ENCODE results near the gene ARHGEF19.
A peak's percentile ranks its signal among the peaks of the same experiment; 100 is the strongest.
"Not testable (repeated sequence)": the region's sequence is repeated elsewhere in the genome, so short reads cannot be mapped to it uniquely, and the experiment has no call there.

Gene ARHGEF19

DNA sequence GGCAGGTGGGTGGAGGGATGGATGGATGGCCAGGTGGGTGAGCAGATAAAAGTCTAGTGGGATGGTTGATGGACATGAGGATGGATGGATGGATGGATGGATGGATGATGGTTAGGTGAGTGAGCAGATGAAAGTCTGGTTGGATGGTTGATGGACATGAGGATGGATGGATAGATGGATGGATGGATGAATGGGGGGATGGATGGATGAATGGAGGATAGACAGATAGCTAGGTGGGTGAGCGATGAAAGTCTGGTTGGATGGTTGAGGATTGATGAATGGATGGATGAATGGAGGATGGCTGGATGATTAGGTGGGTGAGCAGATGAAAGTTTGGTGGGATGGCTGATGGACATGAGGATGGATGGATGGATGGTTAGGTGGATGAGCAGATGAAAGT, 9.0 kb upstream of the ARHGEF19 start:
- no peak for DNase-seq (ENCODE audit: low read depth)

DNA sequence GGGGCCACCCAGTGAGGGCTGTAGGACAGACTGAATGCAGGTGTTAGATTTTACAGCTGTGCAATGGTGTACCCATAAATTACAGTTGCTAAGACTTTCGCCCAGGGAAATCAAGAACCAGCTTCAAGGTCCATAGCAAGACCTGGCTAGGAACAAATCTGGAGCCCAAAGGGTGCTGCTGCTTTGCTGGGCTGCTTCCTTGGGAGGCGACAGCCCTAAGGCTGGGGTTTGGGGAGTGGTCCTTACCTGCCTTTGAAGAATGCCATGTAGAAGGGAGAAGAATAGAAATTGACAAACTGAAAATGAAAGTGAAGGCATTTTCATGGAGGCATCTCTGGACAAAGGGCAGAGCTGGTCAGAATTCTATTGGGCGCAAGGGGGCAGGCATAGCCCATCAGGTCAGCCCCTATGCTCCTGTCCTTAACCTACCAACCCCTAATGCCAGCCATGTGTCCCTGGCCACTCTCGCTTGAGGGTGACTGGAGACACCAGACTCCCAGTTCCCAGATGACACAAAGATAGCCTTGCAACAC, 7.6 kb upstream of the ARHGEF19 start:
- no peak for DNase-seq (ENCODE audit: low read depth)

GRCh38 chr1:16218674-16219071, 6.2 kb upstream of the ARHGEF19 start:
- DNase-seq (ENCODE audit: low read depth): no peak

GRCh38 chr1:16218014-16218673, 5.7 kb upstream of the ARHGEF19 start:
- no peak for DNase-seq (ENCODE audit: low read depth)

GRCh38 chr1:16217061-16217785, 4.8 kb upstream of the ARHGEF19 start:
- peak; percentile 90 for DNase-seq (ENCODE audit: low read depth)

- peak; percentile 45 for DNase-seq (ENCODE audit: low read depth)
Observed at GRCh38 chr1:16215882-16216753, 3.7 kb upstream of the ARHGEF19 start.

DNA sequence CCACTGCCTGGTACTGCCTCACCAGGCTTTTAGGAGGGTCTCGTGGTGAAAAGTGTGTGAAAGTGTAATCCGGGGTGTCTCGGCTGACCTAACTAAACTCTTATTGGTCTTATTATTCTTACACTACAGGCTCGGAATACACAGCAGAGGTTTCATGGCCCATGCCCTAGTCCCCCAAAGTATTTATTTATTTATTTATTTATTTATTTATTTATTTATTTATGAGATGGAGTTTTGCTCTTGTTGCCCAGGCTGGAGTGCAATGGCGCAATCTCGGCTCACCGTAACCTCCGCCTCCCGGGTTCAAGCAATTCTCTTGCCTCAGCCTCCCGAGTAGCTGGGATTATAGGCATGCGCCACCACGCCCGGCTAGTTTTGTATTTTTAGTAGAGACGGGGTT, 2.8 kb upstream of the ARHGEF19 start:
- DNase-seq (ENCODE audit: low read depth): not testable (repeated sequence)

- DNase-seq (ENCODE audit: low read depth): not testable (repeated sequence)
Observed at GRCh38 chr1:16213544-16213943, 1.1 kb upstream of the ARHGEF19 start.

- DNase-seq (ENCODE audit: low read depth): no peak
Observed at GRCh38 chr1:16213013-16213412, 561 bp upstream of the ARHGEF19 start.

- DNase-seq (ENCODE audit: low read depth): no peak
Observed at GRCh38 chr1:16211824-16212223, 628 bp downstream of the ARHGEF19 start.

- DNase-seq (ENCODE audit: low read depth): no peak
Observed at GRCh38 chr1:16210581-16210980, 1.9 kb downstream of the ARHGEF19 start.

- no peak for DNase-seq (ENCODE audit: low read depth)
Observed at GRCh38 chr1:16209847-16210407, 2.5 kb downstream of the ARHGEF19 start.

- DNase-seq (ENCODE audit: low read depth): no peak
Observed at GRCh38 chr1:16209132-16209846, 3.2 kb downstream of the ARHGEF19 start.

DNA sequence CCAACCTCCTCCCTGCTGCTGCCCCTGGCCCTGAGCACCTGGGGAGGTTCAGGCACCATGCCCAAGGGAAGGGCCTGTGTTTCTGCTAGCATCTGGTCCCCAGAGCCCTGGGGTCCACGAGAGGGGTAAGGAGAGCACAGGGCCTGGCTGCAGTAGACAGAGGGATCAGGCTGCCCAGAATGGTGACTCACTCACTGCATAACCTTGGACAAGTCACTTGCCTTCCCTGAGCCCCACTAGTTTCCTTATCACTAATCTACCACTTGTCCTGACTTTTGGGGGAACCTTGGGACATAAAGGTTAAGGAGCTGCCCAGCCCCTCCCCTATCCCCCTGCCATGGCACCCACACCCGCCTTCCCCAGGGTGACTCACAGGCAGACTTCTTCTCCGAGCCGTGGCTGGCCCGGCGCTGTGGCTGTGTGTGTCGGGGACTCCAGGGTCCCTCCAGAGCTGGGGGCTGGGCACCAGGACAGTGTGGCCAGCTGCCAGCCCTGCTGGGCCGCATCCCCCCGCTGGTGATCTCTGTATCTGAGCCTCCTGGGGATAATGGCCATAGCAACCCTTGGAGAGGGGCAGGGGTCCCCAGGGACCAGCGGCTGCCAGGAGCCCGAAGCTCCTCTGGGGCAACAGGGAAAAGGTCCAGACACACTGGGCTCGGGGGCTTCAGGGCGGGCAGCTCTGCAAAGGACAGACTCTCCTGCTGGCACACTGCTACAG, 4.0 kb downstream of the ARHGEF19 start:
- no peak for DNase-seq (ENCODE audit: low read depth)

DNA sequence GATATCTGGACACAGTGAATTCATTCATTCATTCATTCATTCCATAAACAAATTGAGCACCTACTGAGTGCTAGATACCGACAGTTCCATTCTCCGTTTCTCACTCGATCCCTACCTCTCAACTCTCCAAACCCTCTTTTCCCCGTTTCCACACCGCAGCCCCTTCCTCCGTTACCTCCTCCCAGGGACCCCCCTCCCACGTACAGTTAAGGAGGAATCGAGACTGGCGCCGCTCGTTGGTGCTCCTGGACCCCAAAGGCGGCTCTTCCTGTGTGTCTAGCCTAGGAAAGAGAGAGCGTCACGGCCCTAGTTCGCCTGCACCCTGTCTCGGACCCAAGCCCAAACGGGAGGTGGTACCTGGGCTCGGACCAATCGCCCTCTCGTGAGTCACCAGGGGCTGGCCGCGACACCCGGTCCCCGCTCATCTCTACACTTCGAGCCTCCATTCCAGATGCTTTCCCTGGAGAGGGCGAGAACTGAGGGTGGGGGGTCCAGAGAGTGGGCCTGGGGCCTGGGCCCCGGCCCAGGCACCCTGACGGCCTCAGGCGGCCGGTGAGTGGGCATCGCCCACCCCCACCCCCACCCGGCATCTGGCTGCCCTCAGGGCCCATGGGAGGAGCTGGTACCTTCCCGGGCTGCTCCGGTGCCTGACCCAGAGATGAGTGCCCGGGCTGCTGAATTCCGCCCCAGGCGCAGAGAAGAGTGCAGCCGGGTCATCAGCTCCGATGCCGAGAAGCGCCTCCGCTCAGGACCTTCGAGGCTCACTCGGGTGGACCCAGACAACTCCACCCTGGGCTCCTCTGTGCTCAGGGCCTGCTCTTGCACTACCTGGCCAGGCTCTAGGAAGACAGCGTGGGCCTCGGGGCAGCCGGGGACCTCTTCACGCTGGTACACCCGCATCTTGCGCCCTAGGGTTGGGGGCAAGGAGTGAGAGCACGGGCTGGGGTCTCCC, 4.9 kb downstream of the ARHGEF19 start:
- no peak for DNase-seq (ENCODE audit: low read depth)

DNA sequence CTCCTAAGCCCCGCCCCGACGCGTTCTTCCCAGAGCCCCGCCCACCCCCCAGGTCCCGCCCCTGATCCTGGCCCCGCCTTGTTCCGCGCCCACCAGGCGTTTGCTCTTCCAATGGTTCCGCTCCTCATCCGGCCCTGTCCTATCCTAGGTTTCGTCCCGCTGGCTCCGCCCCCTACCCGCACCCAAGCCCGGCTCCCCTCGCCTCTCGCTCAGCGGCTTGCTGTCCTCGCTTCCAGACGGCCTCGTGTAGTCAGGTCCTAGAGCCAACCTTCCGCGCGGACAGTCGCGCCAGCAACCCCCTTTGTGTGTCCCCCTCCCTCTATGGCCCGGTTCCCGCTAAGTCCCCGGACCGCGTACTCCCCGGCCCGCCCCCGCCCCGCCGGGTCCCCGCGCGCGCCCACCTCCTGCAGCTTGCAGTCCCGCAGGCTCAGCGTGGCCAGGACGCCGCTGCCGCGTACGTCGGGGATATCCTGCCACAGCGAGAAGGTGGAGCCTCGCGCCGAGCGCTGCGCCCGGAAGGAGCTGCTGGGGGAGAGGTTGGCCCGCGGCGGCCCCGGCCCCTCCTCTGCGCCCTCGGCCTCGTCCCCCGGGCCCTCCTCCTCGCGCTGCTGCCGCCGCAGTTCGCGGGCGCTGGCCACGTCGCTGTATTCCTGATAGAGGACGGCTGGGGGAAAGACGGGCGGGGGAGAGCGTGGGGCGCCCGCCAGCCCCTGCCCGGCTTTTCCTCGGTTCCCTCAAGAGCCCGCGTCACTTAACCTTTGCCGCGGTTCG, 5.7 kb downstream of the ARHGEF19 start:
- DNase-seq (ENCODE audit: low read depth): peak; percentile 90

DNA sequence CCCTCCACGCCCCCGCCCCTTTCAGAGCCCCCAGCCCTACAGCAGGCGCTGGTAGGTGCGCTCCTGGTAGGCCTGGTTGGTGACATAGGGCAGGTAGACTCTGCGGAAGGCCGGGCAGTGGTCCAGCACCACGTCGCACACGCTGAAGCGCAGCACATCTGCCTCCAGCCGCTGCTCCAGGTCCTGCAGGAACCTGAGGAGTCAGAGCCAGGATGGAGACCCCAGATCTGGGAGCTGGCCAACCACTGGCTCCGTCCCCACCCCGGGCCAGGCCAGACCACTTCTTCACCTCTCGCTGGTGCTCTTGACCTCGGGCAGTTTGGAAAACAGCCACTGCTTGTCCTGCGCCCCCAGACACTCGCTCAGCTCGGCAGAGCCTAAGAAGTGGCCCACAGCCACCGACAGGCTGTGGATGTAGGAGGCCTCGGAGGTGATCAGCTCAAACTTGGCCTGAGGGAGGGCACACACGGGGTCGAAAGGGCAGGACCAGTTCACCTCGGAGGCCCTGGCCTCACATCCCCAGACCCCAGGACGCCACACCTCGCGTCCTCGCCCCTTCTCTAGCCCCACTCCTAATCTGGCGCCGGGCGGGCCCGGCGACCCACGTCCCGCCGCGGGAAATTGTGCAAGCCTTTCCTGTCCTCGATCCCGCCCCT, 6.4 kb downstream of the ARHGEF19 start:
- no peak for DNase-seq (ENCODE audit: low read depth)

DNA sequence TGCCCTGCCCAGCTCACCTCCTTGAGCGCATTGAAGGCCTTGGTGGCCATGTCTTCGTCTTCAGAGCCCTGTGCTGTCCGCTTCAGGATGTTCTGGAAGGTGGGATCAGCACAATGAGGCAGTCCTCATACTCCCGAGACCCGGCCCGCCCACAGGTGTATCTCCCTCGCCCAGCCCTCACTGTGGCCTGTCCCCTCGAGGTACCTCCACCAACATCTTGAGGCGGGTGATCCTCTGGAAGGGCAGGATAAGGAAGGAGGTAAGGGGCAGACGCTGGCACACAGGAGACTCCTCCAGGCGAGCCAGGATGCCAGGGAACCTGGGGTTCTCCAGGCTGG, 7.1 kb downstream of the ARHGEF19 start:
- no peak for DNase-seq (ENCODE audit: low read depth)
